ENCODE data around the gene MRPL41. TPM values are rescaled to one million over a fixed set of nuclear protein-coding genes. Genes with fewer than 3 reads are reported as not detected.
"Not testable (repeated sequence)": the region's sequence is repeated elsewhere in the genome, so short reads cannot be mapped to it uniquely, and the experiment has no call there.

The MRPL41 gene
- polyA plus RNA-seq, 1 donor from 2014 or later, result 60.5 TPM

GRCh38 chr9:137516144-137516917 is 35.3 kb upstream of the MRPL41 start:
- no peak overlapping the region for H3K27ac ChIP-seq (ENCODE audit: low read length)
- H3K79me2 ChIP-seq (replicated peaks; ENCODE audit: insufficient read depth, low read length), result no peaks in the 10 kb centered on the region
- H3K9me2 ChIP-seq (ENCODE audit: insufficient read depth, low read length), result no peaks in the 10 kb centered on the region
- no peaks in the 10 kb centered on the region for H3K27me3 ChIP-seq (ENCODE audit: insufficient read depth, low read depth, low read length)
- no peak overlapping the region for H3K9ac ChIP-seq (ENCODE audit: low read length)
- no peak overlapping the region for H3K4me3 ChIP-seq (ENCODE audit: low read length)
- H2AFZ ChIP-seq (ENCODE audit: low read depth, low read length), result no peak overlapping the region
- no peaks in the 10 kb centered on the region for H4K20me1 ChIP-seq (ENCODE audit: insufficient read depth)
- H3K9me3 ChIP-seq (ENCODE audit: low read length), result no peaks in the 10 kb centered on the region
- no peak overlapping the region for H3K4me2 ChIP-seq (ENCODE audit: low read length)
- no peaks in the 10 kb centered on the region for H3K36me3 ChIP-seq (ENCODE audit: insufficient read depth, low read length)
- H3F3A ChIP-seq (ENCODE audit: insufficient read depth, low read length, poor library complexity, severe bottlenecking), result no peaks in the 10 kb centered on the region
- no peak for TF ChIP-seq POLR2AphosphoS5 (IDR thresholded peaks at IDR 0.05)
- no peak for TF ChIP-seq TAF1 (IDR thresholded peaks at IDR 0.05; ENCODE audit: low read depth)
- no peak for TF ChIP-seq REST (IDR thresholded peaks at IDR 0.05; ENCODE audit: borderline replicate concordance)
- no peak for TF ChIP-seq RAD21 (conservative IDR thresholded peaks at IDR 0.05)
- TF ChIP-seq MXI1 (conservative IDR thresholded peaks at IDR 0.05; ENCODE audit: poor library complexity, severe bottlenecking), result no peak
- TF ChIP-seq CTCF (IDR thresholded peaks at IDR 0.05; ENCODE audit: poor library complexity, severe bottlenecking), result no peak

GRCh38 chr9:137518661-137519459 is 32.8 kb upstream of the MRPL41 start:
- H3K4me2 ChIP-seq (ENCODE audit: low read length); H3K36me3 ChIP-seq (ENCODE audit: insufficient read depth, low read length); H3K27ac ChIP-seq (ENCODE audit: low read length); H3K9me2 ChIP-seq (ENCODE audit: insufficient read depth, low read length); H2AFZ ChIP-seq (ENCODE audit: low read depth, low read length); H3K4me3 ChIP-seq (ENCODE audit: low read length); H3K9ac ChIP-seq (ENCODE audit: low read length); H3F3A ChIP-seq (ENCODE audit: insufficient read depth, low read length, poor library complexity, severe bottlenecking); H3K9me3 ChIP-seq (ENCODE audit: low read length); H4K20me1 ChIP-seq (ENCODE audit: insufficient read depth); H3K79me2 ChIP-seq (replicated peaks; ENCODE audit: insufficient read depth, low read length); H3K27me3 ChIP-seq (ENCODE audit: insufficient read depth, low read depth, low read length): not testable (repeated sequence)

GRCh38 chr9:137519553-137519952 is 32.1 kb upstream of the MRPL41 start:
- Histone ChIP-seq H3K4me2 (ENCODE audit: low read length) (no peak overlapping the region), H3K27ac (ENCODE audit: low read length) (no peak overlapping the region), H3K9me2 (ENCODE audit: insufficient read depth, low read length) (no peaks in the 10 kb centered on the region), H2AFZ (ENCODE audit: low read depth, low read length) (no peak overlapping the region), H4K20me1 (ENCODE audit: insufficient read depth) (no peaks in the 10 kb centered on the region), H3K27me3 (ENCODE audit: insufficient read depth, low read depth, low read length) (no peaks in the 10 kb centered on the region), H3K4me3 (ENCODE audit: low read length) (no peak overlapping the region), H3K36me3 (ENCODE audit: insufficient read depth, low read length) (no peaks in the 10 kb centered on the region), H3K9ac (ENCODE audit: low read length) (no peak overlapping the region), H3K9me3 (ENCODE audit: low read length) (no peaks in the 10 kb centered on the region), H3F3A (ENCODE audit: insufficient read depth, low read length, poor library complexity, severe bottlenecking) (no peaks in the 10 kb centered on the region), H3K79me2 (replicated peaks; ENCODE audit: insufficient read depth, low read length) (no peaks in the 10 kb centered on the region)
- no peak for TF ChIP-seq TAF1 (IDR thresholded peaks at IDR 0.05; ENCODE audit: low read depth)
- no peak for TF ChIP-seq EP300 (conservative IDR thresholded peaks at IDR 0.05; ENCODE audit: poor library complexity, severe bottlenecking)
- no peak for TF ChIP-seq POLR2AphosphoS5 (IDR thresholded peaks at IDR 0.05)
- no peak for TF ChIP-seq MXI1 (conservative IDR thresholded peaks at IDR 0.05; ENCODE audit: poor library complexity, severe bottlenecking)
- TF ChIP-seq REST (IDR thresholded peaks at IDR 0.05; ENCODE audit: borderline replicate concordance), result no peak
- TF ChIP-seq RAD21 (conservative IDR thresholded peaks at IDR 0.05), result no peak
- TF ChIP-seq SMC3 (conservative IDR thresholded peaks at IDR 0.05; ENCODE audit: poor library complexity), result no peak
- TF ChIP-seq EZH2 (IDR thresholded peaks at IDR 0.05; ENCODE audit: borderline replicate concordance, insufficient read depth, low read length, poor library complexity, severe bottlenecking), result no peak
